Natural killer cell (primary cell): ENCODE results near the gene RASSF9. TPM values are rescaled to one million over a fixed set of nuclear protein-coding genes. Genes with fewer than 3 reads are reported as not detected.

Experiments
- ATAC-seq, 3 donors: fragments of 150-1000 bp in 2 of 3; fragments of 200-7000 bp in 1 of 3; cut with Tn5 transposase; 1 replicate in 1 of 3; 2 replicates in 2 of 3; pipeline ENCODE4 v1.10.0; 2021; ENCODE audit warnings: mild to moderate bottlenecking in 2 of 3, moderate library complexity in 2 of 3
- DNase-seq, 2 donors: peaks; one replicate each; pipeline versions ENCODE4 v3.0.0 to v3.0.0-alpha.2; 2013 to 2021; ENCODE audit warnings: mixed read lengths in 1 of 2
- H3K27ac ChIP-seq: one replicate; pipeline ENCODE4 v1.5.1; 2013; ENCODE audit warnings: mild to moderate bottlenecking, low read length
- H3K27me3 ChIP-seq: one replicate; pipeline ENCODE4 v1.6.1; 2013; ENCODE audit warnings: low read length; ENCODE audit not compliant: control insufficient read depth, insufficient read depth
- H3K36me3 ChIP-seq: one replicate; pipeline ENCODE4 v1.6.1; 2013; ENCODE audit warnings: low read length; ENCODE audit not compliant: control insufficient read depth, insufficient read depth
- H3K4me1 ChIP-seq: one replicate; pipeline ENCODE4 v1.6.1; 2013; ENCODE audit warnings: low read length; ENCODE audit not compliant: control insufficient read depth, insufficient read depth
- H3K4me3 ChIP-seq: one replicate; pipeline ENCODE4 v1.5.1; 2013; ENCODE audit warnings: low read length
- H3K9me3 ChIP-seq: one replicate; pipeline ENCODE4 v1.6.1; 2013; ENCODE audit warnings: low read length; ENCODE audit not compliant: control insufficient read depth, insufficient read depth
- H3K27ac Mint-ChIP-seq, 2 donors: one replicate each; pipeline ENCODE4 v1.8.0; 2022; ENCODE audit warnings: mild to moderate bottlenecking in 2 of 2, mixed read lengths in 2 of 2, moderate library complexity in 1 of 2
- H3K27me3 Mint-ChIP-seq, 2 donors: one replicate each; pipeline ENCODE4 v1.8.0; 2022; ENCODE audit warnings: low read depth in 2 of 2, mixed read lengths in 2 of 2
- H3K36me3 Mint-ChIP-seq: one replicate; pipeline ENCODE4 v1.8.0; 2022; ENCODE audit warnings: mixed read lengths
- H3K4me1 Mint-ChIP-seq, 2 donors: one replicate each; pipeline ENCODE4 v1.8.0; 2022; ENCODE audit warnings: mixed read lengths in 2 of 2
- H3K4me3 Mint-ChIP-seq: one replicate; pipeline ENCODE4 v1.8.0; 2022; ENCODE audit warnings: mild to moderate bottlenecking, moderate library complexity, mixed read lengths
- H3K9me3 Mint-ChIP-seq, 2 donors: one replicate each; pipeline ENCODE4 v1.8.0; 2022; ENCODE audit warnings: mixed read lengths in 2 of 2
- WGBS: methylation state at CpG from one replicate; pipeline ENCODE4 v1.1.7; 2013; ENCODE audit warnings: missing lambda C conversion rate; ENCODE audit not compliant: insufficient coverage; 5-methylcytosine and 5-hydroxymethylcytosine counted together
- intact Hi-C: fragments of 100-400 bp; cut with micrococcal nuclease; formaldehyde crosslinking; loops from one replicate; pipeline ENCODE4 v1.14.2; 2022
- total RNA-seq, 4 donors: library from RNA; stranded (reverse); fragments of 120-200 nt in 1 of 4; gene quantifications; one replicate each; pipeline versions ENCODE4 v1.2.3 to v1.2.4, GENCODE V29; 2013 to 2022
- TF ChIP-seq, protein P1 (sequence below): fragments of 200-600 bp; IDR thresholded peaks from one replicate; pipeline ENCODE4 v1.8.0; 2022; ENCODE audit warnings: antibody characterized with exemption

Gene RASSF9
- total RNA-seq, 3 donors from 2014 or later (not counting 1 experiment from before 2014, with no cell fraction given) = not detected

DNA sequence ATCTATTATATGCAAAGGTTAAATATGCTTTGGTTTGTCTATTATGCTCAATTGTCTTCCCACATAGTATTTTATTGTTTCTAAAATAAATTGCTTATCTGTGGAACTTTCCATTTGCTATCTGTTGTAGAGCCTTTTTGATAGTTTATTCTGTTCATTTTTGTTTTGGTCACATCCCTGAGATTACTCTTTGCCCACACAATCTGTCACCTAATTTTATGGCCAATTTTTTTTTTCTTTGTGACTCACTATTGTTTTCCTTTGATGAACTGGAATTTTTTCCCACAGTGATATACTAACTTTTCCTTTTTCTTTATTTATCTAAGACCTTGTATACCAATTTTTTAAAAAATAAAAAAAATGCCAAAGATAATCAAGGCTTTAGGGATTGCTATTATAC is 61.1 kb downstream of the RASSF9 start:
- DNase-seq = no peak
- Mint-ChIP-seq H3K27ac (no peak overlapping the region), H3K27me3 (no peaks in the 10 kb centered on the region), H3K36me3 (no peaks in the 10 kb centered on the region), H3K9me3 (peaks cover 0 to 3% of the 10 kb centered on the region in 2 donors), H3K4me3 (no peak overlapping the region), H3K4me1 (no peaks in the 10 kb centered on the region)
- H3K27me3 ChIP-seq = no peaks in the 10 kb centered on the region
- H3K36me3 ChIP-seq = no peaks in the 10 kb centered on the region
- no peak for ATAC-seq
- no peaks in the 10 kb centered on the region for H3K4me1 ChIP-seq
- H3K4me3 ChIP-seq = no peak overlapping the region
- H3K9me3 ChIP-seq = no peaks in the 10 kb centered on the region
- intact Hi-C loops = no loop called here
- TF ChIP-seq, protein P1, sequence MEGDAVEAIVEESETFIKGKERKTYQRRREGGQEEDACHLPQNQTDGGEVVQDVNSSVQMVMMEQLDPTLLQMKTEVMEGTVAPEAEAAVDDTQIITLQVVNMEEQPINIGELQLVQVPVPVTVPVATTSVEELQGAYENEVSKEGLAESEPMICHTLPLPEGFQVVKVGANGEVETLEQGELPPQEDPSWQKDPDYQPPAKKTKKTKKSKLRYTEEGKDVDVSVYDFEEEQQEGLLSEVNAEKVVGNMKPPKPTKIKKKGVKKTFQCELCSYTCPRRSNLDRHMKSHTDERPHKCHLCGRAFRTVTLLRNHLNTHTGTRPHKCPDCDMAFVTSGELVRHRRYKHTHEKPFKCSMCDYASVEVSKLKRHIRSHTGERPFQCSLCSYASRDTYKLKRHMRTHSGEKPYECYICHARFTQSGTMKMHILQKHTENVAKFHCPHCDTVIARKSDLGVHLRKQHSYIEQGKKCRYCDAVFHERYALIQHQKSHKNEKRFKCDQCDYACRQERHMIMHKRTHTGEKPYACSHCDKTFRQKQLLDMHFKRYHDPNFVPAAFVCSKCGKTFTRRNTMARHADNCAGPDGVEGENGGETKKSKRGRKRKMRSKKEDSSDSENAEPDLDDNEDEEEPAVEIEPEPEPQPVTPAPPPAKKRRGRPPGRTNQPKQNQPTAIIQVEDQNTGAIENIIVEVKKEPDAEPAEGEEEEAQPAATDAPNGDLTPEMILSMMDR = no peak
- H3K27ac ChIP-seq = no peak overlapping the region

DNA sequence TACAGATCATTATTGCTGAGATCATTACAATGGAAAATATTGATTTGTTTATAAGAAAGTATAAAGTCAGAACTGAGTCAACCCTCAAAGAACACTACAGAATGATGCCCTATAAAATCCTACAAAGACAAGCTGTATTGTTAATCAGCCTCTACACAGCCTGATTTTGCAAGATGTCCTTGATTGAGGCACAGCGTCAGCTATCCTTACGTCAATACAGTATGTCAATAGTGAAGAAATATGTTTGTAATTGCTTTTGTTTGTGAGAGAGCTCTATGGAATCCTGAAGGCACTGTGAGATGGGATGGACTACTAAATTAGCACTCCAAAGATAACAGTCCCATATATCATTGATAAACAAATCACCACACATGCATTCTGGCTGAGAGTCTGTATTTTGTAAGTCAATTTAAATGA is 70.7 kb downstream of the RASSF9 start:
- H3K27ac Mint-ChIP-seq = no peak overlapping the region
- intact Hi-C loops = no loop called here
- no peak overlapping the region for H3K4me3 Mint-ChIP-seq
- DNase-seq (no peak), ATAC-seq (no peak)
- H3K9me3 ChIP-seq = no peaks in the 10 kb centered on the region
- no peaks in the 10 kb centered on the region for H3K27me3 ChIP-seq
- H3K27me3 Mint-ChIP-seq = no peaks in the 10 kb centered on the region
- 100% methylated on average over 2 of the region's 2 CpGs for WGBS
- H3K4me1 ChIP-seq = no peaks in the 10 kb centered on the region
- H3K4me1 Mint-ChIP-seq = no peaks in the 10 kb centered on the region
- H3K36me3 Mint-ChIP-seq = no peaks in the 10 kb centered on the region
- no peak overlapping the region for H3K4me3 ChIP-seq
- peaks cover 0 to 2% of the 10 kb centered on the region in 2 donors for H3K9me3 Mint-ChIP-seq
- H3K27ac ChIP-seq = no peak overlapping the region
- TF ChIP-seq, protein P1 = no peak
- no peaks in the 10 kb centered on the region for H3K36me3 ChIP-seq

DNA sequence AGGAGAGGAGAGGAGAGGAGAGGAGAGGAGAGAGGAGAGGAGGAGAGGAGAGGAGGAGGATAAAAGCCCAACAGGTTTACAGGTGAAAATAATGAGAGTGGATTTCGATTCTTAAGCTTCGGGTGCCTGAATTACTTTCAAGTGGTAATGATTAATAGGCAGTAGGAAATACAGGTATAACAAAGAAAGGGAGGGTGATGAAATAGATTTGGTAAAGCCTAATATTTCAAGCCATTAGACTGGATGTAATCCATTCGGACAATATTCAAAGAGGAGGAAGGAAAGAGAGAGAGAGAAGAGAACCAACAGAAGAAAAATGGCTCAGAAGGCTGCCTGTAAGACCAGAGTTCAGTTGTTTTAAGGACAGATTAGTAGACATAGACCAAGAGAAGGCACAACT is 76.6 kb downstream of the RASSF9 start:
- DNase-seq (no peak), ATAC-seq (no peak)
- H3K27me3 Mint-ChIP-seq = no peaks in the 10 kb centered on the region
- TF ChIP-seq, protein P1 = no peak
- Histone ChIP-seq H3K9me3 (no peaks in the 10 kb centered on the region), H3K4me3 (no peak overlapping the region), H3K27me3 (no peaks in the 10 kb centered on the region), H3K36me3 (no peaks in the 10 kb centered on the region), H3K4me1 (no peaks in the 10 kb centered on the region), H3K27ac (no peak overlapping the region)
- H3K36me3 Mint-ChIP-seq = no peaks in the 10 kb centered on the region
- H3K4me3 Mint-ChIP-seq = no peak overlapping the region
- H3K9me3 Mint-ChIP-seq = peaks cover 6 to 7% of the 10 kb centered on the region in 2 donors
- WGBS = 94% methylated on average over 3 of the region's 3 CpGs
- no peak overlapping the region for H3K27ac Mint-ChIP-seq
- H3K4me1 Mint-ChIP-seq = no peaks in the 10 kb centered on the region
- intact Hi-C loops = no loop called here

DNA sequence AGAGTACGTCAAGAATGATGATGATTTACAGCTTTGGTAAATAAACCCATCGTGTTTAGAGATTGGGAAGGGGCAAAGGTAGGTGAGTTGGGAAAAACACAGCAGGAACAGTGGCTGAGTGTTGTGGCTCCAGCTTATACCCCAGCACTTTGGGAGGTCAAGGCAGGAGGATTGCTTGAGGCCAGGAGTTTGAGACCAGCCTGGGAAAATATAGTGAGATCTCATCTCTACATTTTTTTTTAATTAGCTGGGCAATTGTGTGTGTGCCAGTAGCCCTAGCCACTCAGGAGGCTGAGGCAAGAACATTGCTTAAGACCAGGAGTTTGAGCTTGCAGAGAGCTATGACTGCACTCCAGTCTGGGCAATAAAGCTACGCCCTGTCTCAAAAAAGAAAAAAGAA is 77.1 kb downstream of the RASSF9 start:
- Mint-ChIP-seq H3K4me1 (no peaks in the 10 kb centered on the region), H3K36me3 (no peaks in the 10 kb centered on the region), H3K4me3 (no peak overlapping the region), H3K27me3 (no peaks in the 10 kb centered on the region), H3K9me3 (peaks cover 4 to 9% of the 10 kb centered on the region in 2 donors), H3K27ac (no peak overlapping the region)
- DNase-seq = no peak
- ATAC-seq = no peak
- Histone ChIP-seq H3K36me3 (no peaks in the 10 kb centered on the region), H3K27me3 (no peaks in the 10 kb centered on the region), H3K4me1 (no peaks in the 10 kb centered on the region), H3K27ac (no peak overlapping the region), H3K9me3 (no peaks in the 10 kb centered on the region), H3K4me3 (no peak overlapping the region)
- 82% methylated on average over 3 of the region's 3 CpGs for WGBS
- intact Hi-C loops = no loop called here
- TF ChIP-seq, protein P1 = no peak
